HepG2 (cell line): ENCODE data around the gene SPAG7. TPM values are rescaled to one million over a fixed set of nuclear protein-coding genes. Genes with fewer than 3 reads are reported as not detected.

Experiments
- CCAR2 ChIP-seq: fragments of 200-400 bp; formaldehyde crosslinking; optimal IDR thresholded peaks from 2 replicates; pipeline ENCODE3; 2018; ENCODE audit warnings: low read depth, mild to moderate bottlenecking, low read length, moderate library complexity
- FOXM1 ChIP-seq: sonication (generic); formaldehyde crosslinking; IDR thresholded peaks from 2 replicates; pipeline ENCODE4 v1.5.0; 2020; ENCODE audit warnings: missing genetic modification reagents
- SATB2 ChIP-seq: sonication (generic); formaldehyde crosslinking; IDR thresholded peaks from 2 replicates; pipeline ENCODE4 v1.5.0; 2020; ENCODE audit warnings: missing genetic modification reagents
- SCMH1 ChIP-seq: sonication (generic); formaldehyde crosslinking; IDR thresholded peaks from 2 replicates; pipeline ENCODE4 v1.9.0; 2021; ENCODE audit warnings: missing genetic modification reagents, mild to moderate bottlenecking, borderline replicate concordance
- TEAD3 ChIP-seq: optimal IDR thresholded peaks from 2 replicates; pipeline ENCODE3; 2016; ENCODE audit warnings: borderline replicate concordance
- ZNF543 ChIP-seq: sonication (generic); formaldehyde crosslinking; IDR thresholded peaks from 2 replicates; pipeline ENCODE4 v1.4.0; 2020; ENCODE audit warnings: mild to moderate bottlenecking, missing genetic modification reagents
- polyA plus RNA-seq, 8 experiments: library from polyadenylated mRNA; depleted of rRNA in 3 of 8; stranded (reverse) in 7 of 8; unstranded in 1 of 8; fragments of >200 nt; fragmentation: Illumina TruSeq in 4 of 8; extraction: Trizol in 4 of 8; gene quantifications; 2 replicates each; pipeline versions ENCODE4 v1.2.1 to v1.2.3, GENCODE V29; 2011 to 2016; ENCODE audit warnings: low read depth in 4 of 8, missing spikeins in 1 of 8, mixed read lengths in 1 of 8; ENCODE audit not compliant: insufficient read depth in 1 of 8
- total RNA-seq, 5 experiments: library from RNA; depleted of rRNA; stranded (reverse); fragments of >200 nt; fragmentation: Illumina TruSeq; extraction: Trizol; gene quantifications; 2 replicates each; pipeline ENCODE4 v1.2.3, GENCODE V29; 2016; ENCODE audit warnings: low read depth in 1 of 5
- TF ChIP-seq, protein P1 (sequence below): sonication (generic); formaldehyde crosslinking; IDR thresholded peaks from 2 replicates; pipeline ENCODE4 v1.5.1; 2020; ENCODE audit warnings: mild to moderate bottlenecking, missing genetic modification reagents
- TF ChIP-seq, protein P2 (sequence below): sonication (generic); formaldehyde crosslinking; IDR thresholded peaks from 2 replicates; pipeline ENCODE4 v1.9.0; 2022; ENCODE audit warnings: low read depth, missing genetic modification reagents
- TF ChIP-seq, protein P3 (sequence below), 2 experiments: fragments of 450-650 bp in 1 of 2; sonication (generic) in 1 of 2; formaldehyde crosslinking in 1 of 2; IDR thresholded peaks; 2 replicates each; pipeline versions ENCODE4 v1.6.1 to v1.8.0; 2016 to 2022; ENCODE audit warnings: antibody characterized with exemption in 1 of 2, mild to moderate bottlenecking in 1 of 2, missing genetic modification reagents in 1 of 2
- TF ChIP-seq, protein P4 (sequence below): IDR thresholded peaks from 2 replicates; pipeline ENCODE4 v1.6.1; 2016; ENCODE audit warnings: missing genetic modification reagents, missing compliant biosample characterization
- TF ChIP-seq, protein P5 (sequence below): sonication (generic); formaldehyde crosslinking; conservative IDR thresholded peaks from 2 replicates; pipeline ENCODE4 v1.8.0; 2022; ENCODE audit warnings: mild to moderate bottlenecking, moderate library complexity, missing genetic modification reagents

The SPAG7 gene
- total and polyA plus RNA-seq, 2 of the 13 experiments (the other 11 are each of a cell fraction or from before 2014, with no cell fraction given) = 51.0 to 59.0 TPM

DNA sequence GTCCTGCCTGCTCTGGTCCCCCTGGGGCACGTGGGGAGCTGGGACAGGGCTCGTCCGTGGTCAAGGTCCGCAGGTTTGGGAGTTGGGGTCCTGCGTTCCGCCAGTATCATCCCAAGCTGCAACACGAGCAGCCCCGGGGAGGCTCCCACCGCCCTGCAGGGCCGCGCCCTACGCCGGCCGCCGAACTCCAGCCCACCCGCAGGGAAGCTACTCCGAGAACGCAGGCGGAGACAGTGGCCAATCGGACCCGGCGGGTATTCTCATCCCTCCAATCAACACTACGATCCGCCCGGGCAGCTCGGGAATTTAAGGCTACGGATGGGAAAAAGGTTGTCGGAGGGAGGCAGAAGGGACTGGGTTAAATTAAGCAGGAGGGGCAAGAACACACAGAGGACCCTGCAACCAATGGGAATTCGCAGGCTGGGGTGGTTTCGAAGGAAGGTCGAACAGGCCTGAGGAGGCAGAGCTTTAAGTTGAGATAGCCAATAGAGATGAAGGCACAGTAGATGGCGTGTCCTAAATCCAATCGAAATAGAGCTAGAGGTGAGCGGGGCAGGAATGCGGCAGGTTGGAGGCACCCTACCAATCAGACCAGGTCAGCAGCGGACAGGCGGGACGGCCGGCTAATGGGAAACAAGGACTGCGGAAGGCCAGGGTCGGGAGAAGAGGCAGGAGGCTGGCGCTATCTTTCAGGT, 626 bp downstream of the SPAG7 start (continued):
- TF ChIP-seq, protein P1, sequence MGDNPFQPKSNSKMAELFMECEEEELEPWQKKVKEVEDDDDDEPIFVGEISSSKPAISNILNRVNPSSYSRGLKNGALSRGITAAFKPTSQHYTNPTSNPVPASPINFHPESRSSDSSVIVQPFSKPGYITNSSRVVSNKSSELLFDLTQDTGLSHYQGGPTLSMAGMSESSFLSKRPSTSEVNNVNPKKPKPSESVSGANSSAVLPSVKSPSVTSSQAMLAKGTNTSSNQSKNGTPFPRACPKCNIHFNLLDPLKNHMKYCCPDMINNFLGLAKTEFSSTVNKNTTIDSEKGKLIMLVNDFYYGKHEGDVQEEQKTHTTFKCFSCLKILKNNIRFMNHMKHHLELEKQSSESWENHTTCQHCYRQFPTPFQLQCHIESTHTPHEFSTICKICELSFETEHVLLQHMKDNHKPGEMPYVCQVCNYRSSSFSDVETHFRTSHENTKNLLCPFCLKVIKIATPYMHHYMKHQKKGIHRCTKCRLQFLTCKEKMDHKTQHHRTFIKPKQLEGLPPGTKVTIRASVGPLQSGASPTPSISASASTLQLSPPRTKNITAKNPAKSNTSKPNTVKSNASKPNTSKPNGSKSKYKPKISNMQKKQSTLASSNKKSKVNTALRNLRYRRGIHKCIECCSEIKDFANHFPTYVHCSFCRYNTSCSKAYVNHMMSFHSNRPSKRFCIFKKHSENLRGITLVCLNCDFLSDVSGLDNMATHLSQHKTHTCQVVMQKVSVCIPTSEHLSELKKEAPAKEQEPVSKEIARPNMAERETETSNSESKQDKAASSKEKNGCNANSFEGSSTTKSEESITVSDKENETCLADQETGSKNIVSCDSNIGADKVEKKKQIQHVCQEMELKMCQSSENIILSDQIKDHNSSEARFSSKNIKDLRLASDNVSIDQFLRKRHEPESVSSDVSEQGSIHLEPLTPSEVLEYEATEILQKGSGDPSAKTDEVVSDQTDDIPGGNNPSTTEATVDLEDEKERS (CRISPR knock-in tag) = peak; percentile 26; the same call in 1 of the 2 replicates
- TF ChIP-seq, protein P2, sequence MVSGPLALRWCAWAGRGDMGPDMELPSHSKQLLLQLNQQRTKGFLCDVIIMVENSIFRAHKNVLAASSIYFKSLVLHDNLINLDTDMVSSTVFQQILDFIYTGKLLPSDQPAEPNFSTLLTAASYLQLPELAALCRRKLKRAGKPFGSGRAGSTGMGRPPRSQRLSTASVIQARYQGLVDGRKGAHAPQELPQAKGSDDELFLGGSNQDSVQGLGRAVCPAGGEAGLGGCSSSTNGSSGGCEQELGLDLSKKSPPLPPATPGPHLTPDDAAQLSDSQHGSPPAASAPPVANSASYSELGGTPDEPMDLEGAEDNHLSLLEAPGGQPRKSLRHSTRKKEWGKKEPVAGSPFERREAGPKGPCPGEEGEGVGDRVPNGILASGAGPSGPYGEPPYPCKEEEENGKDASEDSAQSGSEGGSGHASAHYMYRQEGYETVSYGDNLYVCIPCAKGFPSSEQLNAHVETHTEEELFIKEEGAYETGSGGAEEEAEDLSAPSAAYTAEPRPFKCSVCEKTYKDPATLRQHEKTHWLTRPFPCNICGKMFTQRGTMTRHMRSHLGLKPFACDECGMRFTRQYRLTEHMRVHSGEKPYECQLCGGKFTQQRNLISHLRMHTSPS (CRISPR knock-in tag) = no peak
- TF ChIP-seq, protein P3, sequence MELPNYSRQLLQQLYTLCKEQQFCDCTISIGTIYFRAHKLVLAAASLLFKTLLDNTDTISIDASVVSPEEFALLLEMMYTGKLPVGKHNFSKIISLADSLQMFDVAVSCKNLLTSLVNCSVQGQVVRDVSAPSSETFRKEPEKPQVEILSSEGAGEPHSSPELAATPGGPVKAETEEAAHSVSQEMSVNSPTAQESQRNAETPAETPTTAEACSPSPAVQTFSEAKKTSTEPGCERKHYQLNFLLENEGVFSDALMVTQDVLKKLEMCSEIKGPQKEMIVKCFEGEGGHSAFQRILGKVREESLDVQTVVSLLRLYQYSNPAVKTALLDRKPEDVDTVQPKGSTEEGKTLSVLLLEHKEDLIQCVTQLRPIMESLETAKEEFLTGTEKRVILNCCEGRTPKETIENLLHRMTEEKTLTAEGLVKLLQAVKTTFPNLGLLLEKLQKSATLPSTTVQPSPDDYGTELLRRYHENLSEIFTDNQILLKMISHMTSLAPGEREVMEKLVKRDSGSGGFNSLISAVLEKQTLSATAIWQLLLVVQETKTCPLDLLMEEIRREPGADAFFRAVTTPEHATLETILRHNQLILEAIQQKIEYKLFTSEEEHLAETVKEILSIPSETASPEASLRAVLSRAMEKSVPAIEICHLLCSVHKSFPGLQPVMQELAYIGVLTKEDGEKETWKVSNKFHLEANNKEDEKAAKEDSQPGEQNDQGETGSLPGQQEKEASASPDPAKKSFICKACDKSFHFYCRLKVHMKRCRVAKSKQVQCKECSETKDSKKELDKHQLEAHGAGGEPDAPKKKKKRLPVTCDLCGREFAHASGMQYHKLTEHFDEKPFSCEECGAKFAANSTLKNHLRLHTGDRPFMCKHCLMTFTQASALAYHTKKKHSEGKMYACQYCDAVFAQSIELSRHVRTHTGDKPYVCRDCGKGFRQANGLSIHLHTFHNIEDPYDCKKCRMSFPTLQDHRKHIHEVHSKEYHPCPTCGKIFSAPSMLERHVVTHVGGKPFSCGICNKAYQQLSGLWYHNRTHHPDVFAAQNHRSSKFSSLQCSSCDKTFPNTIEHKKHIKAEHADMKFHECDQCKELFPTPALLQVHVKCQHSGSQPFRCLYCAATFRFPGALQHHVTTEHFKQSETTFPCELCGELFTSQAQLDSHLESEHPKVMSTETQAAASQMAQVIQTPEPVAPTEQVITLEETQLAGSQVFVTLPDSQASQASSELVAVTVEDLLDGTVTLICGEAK (IDR thresholded peaks at IDR 0.05) = no peak
- TF ChIP-seq, protein P3 (CRISPR knock-in tag; IDR thresholded peaks at IDR 0.05) = 0 out of 2 replicates have a peak, but pooled peaks have one; percentile 34
- TF ChIP-seq TEAD3 (CRISPR knock-in tag) = peak; percentile 91
- no peak for TF ChIP-seq SCMH1 (CRISPR knock-in tag)
- no peak for TF ChIP-seq FOXM1 (CRISPR knock-in tag)
- TF ChIP-seq, protein P4, sequence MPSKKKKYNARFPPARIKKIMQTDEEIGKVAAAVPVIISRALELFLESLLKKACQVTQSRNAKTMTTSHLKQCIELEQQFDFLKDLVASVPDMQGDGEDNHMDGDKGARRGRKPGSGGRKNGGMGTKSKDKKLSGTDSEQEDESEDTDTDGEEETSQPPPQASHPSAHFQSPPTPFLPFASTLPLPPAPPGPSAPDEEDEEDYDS = peak; percentile 35
- TF ChIP-seq CCAR2 = no peak
- TF ChIP-seq, protein P5, sequence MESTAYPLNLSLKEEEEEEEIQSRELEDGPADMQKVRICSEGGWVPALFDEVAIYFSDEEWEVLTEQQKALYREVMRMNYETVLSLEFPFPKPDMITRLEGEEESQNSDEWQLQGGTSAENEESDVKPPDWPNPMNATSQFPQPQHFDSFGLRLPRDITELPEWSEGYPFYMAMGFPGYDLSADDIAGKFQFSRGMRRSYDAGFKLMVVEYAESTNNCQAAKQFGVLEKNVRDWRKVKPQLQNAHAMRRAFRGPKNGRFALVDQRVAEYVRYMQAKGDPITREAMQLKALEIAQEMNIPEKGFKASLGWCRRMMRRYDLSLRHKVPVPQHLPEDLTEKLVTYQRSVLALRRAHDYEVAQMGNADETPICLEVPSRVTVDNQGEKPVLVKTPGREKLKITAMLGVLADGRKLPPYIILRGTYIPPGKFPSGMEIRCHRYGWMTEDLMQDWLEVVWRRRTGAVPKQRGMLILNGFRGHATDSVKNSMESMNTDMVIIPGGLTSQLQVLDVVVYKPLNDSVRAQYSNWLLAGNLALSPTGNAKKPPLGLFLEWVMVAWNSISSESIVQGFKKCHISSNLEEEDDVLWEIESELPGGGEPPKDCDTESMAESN (CRISPR knock-in tag) = no peak
- peak; percentile 82; the same call in 1 of the 2 replicates for TF ChIP-seq ZNF543 (CRISPR knock-in tag)
- peak; percentile 38; the same call in 1 of the 2 replicates for TF ChIP-seq SATB2
